ENCODE results near the gene VPS18.
A peak's percentile ranks its signal among the peaks of the same experiment; 100 is the strongest.
"Not testable (repeated sequence)": the region's sequence is repeated elsewhere in the genome, so short reads cannot be mapped to it uniquely, and the experiment has no call there.

VPS18 gene

DNA sequence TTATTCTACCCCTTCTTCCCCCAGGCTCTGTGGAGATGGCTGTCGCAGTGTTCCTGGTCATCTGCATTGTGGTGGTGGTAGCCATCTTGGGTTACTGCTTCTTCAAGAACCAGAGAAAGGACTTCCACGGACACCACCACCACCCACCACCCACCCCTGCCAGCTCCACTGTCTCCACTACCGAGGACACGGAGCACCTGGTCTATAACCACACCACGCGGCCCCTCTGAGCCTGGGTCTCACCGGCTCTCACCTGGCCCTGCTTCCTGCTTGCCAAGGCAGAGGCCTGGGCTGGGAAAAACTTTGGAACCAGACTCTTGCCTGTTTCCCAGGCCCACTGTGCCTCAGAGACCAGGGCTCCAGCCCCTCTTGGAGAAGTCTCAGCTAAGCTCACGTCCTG, 37.5 kb upstream of the VPS18 start:
- no peak for DNase-seq (ENCODE audit: insufficient read length, low spot score)
- FAIRE-seq, result no peak
- TF ChIP-seq POLR2A (IDR thresholded peaks at IDR 0.05; ENCODE audit: low read depth, low read length), result no peak

DNA sequence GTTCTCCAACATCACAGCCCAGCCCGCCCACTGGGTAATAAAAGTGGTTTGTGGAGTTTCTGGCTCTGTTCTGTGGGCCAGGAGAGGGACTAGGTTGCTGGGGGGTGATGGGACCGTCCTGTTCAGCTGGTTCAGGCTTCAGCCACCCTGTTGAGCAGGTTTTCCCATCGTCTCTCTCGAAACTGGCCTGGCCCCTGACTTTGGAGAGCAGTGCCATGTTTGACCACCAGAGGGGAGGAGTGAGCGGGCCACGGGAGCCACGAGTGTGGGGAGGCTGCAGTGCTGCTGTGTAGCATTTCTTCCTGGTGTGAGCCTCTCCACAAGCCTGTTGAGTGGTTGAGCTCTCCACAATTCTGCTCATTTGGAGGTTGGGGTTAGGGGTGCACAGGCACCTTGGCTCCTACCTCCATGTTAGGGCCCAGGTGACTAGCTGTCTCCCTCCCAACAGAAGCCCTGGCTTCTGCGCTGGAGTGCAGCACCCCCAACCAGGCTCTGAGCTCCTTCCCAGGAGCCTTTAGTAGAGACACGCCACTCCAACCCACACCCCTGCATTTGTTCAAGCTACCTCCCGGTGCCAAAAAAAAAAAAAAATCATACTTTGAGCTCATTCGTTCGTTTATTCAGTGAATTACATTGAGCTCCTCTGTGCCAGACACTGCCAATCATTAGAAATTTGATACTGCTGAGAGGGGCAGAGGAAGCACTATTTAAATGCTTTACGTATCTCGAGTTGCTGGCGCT, 36.5 kb upstream of the VPS18 start:
- peak; percentile 89 for DNase-seq (ENCODE audit: insufficient read length, low spot score)
- no peak for TF ChIP-seq POLR2A (IDR thresholded peaks at IDR 0.05; ENCODE audit: low read depth, low read length)
- FAIRE-seq, result peak; percentile 72

DNA sequence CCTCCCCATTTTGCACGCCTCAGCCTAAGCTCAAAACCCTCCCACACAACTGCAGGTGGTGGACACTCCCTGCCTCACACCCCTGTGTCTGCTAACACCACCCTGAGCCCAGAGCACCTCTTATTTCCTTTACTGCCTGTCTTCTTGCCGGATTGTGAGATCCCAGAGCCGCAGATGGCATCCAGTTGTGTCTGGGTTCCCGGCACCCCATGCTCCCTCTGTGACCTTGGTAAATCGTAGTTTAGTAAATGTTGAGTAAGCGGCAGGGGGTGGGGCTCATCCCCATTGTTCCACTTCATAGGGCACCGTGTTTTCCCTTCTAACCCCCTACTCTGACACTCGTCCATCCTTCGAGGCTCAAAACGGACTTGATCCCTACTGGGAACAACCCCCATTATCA, 35.5 kb upstream of the VPS18 start:
- no peak for TF ChIP-seq POLR2A (IDR thresholded peaks at IDR 0.05; ENCODE audit: low read depth, low read length)
- DNase-seq (ENCODE audit: insufficient read length, low spot score) (no peak), FAIRE-seq (no peak)

DNA sequence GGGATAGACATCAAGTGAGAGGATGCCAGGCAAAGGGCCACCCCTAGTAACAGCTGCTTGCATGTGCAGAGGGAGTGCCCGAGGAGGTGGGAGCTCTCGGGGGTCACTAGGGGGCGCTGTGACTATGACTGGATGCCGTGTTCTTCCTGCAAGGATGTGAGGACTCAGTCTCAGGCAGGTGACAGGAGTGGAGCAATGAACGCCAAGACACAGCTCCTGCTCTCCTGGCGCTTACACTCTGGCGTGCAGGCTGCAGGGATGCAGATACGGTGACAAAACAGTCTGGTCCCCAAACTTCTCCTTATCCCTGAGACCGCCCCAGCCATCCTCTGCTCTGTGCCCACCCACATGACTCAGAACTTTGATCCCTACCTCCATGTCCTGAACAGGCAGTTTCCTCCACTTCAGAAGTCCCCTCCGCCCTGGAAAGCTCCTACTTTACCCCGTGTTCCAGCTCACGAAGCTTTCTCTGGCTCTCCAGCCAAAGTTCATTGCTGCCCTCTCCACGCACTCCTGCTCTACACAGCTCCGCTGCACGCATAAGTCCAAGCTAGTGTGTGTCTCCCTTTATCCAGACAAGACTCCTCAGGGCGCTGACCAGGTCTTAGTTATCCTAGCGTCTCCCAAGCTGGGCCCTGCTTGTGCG, 34.9 kb upstream of the VPS18 start:
- DNase-seq (ENCODE audit: insufficient read length, low spot score) (peak; percentile 85), FAIRE-seq (peak; percentile 43)
- no peak for TF ChIP-seq POLR2A (IDR thresholded peaks at IDR 0.05; ENCODE audit: low read depth, low read length)

DNA sequence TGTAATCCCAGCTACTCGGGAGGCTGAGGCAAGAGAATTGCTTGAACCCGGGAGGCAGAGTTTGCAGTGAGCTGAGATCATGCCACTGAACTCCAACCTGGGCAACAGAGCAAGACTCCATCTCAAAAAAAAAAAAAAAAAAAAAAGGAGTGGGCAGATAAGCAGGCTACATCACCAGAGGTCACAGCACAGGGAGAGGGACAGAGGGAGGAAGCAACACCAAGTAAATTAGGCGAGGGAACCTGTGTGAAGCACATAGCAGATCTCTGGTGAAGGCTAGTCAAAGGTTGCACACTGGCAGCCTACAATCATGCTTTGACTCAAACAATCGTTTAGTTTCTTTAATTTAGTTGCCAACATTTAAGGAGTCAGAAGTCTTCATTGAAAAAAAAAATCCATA, 33.1 kb upstream of the VPS18 start:
- not testable (repeated sequence) for DNase-seq (ENCODE audit: insufficient read length, low spot score)

DNA sequence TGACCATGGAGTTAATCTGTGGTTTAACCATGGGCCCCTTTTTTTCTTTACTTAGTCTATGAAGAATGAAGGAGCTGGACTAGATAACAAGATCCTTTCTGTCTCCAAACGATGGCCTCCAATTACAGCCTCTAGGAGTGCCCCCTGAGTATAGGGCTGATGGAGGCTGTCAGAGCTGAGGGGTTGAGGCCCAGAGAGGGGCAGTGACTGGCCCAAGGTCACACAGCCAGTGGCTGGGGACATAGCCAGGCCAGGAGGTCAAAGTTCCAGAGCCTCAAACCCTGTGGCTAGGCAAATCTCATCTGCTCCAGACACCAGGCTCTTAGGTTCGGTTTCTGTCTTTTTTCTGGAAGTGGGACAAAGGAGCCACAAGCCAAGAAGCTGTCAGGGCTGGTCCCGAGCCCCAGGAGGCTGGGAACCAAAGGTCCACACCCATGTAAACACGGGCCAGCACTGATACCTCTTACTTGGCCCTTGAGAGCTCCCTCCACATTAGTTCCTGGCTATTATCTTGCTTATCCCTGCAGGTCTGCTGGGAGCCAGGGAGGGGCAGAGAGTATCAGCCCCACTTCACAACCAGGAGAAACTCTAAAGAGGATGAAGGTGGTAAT, 30.5 kb upstream of the VPS18 start:
- no peak for FAIRE-seq
- TF ChIP-seq POLR2A (IDR thresholded peaks at IDR 0.05; ENCODE audit: low read depth, low read length), result no peak
- no peak for DNase-seq (ENCODE audit: insufficient read length, low spot score)

More for the DNA sequence above, 33.1 kb upstream of the VPS18 start:
- FAIRE-seq, result not testable (repeated sequence)

DNA sequence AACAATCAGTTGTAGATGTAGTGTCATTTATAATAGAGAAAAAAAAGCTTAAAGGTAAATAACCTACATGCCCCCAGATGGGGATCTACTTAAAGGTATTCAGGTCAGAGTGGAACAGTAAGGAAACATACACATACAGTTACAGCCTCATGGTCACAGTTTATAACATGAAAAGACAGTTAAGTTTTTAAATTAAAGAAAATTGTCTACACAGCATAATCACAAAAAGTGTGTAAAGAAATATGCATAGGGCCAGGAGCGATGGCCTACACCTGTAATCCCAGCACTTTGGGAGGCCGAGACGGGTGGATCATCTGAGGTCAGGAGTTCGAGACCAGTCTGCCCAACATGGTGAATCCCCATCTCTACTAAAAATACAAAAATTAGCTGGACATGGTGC, 27.1 kb upstream of the VPS18 start:
- DNase-seq (ENCODE audit: insufficient read length, low spot score) (no peak), FAIRE-seq (no peak)
- no peak for TF ChIP-seq POLR2A (IDR thresholded peaks at IDR 0.05; ENCODE audit: low read depth, low read length)

DNA sequence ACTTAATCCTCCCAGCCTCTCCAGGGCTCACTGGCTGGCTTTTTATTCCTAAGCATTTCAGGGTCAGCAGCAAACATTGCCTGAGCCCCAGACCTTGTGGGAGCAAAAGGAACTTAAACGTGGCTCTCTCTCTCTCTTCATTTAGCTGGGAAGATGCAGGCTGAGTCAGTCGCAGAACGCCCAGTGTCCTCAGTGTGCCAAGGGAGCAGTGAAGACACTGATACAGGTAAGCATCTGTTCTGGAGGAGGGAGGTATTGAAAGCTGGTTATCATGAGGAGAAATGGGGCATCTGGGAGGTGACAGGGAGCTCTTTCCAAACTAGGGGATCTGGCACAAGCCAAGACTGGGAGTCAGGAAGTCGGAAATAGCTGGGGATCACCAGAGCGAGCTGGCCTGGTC, 24.6 kb upstream of the VPS18 start:
- no peak for TF ChIP-seq POLR2A (IDR thresholded peaks at IDR 0.05; ENCODE audit: low read depth, low read length)
- FAIRE-seq, result no peak
- no peak for DNase-seq (ENCODE audit: insufficient read length, low spot score)

DNA sequence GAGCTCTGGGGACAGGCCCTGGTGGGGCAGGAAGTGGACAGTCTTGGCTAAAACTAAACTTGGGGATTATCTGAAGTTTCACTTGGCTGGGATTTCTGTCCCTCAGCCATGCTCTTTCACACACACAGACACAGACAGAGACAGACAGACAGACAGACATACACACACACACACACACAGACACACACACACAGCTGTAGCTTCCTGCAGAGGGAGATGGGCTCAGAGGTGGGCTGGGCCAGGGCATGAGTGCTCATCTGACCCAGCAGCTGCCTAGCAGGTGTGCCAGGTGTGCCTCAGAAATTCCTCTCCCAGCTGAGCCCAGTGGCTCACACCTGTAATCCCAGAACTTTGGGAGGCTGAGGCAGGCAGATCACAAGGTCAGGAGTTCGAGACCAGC, 23.5 kb upstream of the VPS18 start:
- TF ChIP-seq POLR2A (IDR thresholded peaks at IDR 0.05; ENCODE audit: low read depth, low read length), result no peak
- DNase-seq (ENCODE audit: insufficient read length, low spot score) (no peak), FAIRE-seq (no peak)

DNA sequence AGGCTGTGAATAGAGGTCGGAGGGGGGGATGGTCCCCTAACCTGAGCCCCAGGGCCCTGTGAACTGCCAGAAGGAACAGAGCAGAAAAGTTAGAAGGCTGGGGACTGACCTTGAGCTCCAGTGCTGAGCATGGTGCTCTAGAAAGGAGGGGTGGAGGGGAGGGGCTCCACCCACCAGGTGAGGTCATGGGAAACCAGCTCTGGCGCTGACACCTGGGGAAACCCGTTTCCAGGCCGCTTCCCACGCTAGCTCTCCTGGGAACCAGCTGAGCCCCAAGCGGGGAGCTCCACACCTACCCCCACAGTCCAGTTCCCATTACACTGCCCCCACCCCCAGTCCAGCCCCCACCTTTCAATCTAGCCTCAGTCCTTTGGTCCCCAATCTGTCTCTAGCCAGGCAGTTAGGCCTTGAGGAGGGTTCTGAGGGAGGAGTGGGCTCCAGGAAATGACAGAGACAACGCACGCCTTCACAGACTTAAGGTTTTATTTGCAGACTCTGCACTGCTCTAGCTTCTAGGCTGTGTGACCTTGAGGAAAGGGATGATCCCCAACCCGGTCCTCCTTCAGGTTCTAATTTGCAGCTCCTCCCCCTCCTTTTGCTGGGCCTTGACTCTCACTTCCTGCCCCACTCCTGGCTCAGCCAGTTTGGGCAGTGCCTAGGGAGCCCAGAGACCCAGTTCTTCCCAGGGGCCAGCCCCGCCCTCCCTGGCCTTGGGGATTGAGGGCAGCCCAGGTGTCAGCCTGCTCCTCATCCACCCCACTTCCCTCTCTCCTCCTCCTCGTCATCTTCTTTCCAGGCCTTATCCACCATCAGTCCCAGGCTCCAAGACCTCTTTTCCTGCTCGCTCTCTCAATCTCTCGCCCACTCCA, 22.3 kb upstream of the VPS18 start:
- no peak for FAIRE-seq
- no peak for DNase-seq (ENCODE audit: insufficient read length, low spot score)

DNA sequence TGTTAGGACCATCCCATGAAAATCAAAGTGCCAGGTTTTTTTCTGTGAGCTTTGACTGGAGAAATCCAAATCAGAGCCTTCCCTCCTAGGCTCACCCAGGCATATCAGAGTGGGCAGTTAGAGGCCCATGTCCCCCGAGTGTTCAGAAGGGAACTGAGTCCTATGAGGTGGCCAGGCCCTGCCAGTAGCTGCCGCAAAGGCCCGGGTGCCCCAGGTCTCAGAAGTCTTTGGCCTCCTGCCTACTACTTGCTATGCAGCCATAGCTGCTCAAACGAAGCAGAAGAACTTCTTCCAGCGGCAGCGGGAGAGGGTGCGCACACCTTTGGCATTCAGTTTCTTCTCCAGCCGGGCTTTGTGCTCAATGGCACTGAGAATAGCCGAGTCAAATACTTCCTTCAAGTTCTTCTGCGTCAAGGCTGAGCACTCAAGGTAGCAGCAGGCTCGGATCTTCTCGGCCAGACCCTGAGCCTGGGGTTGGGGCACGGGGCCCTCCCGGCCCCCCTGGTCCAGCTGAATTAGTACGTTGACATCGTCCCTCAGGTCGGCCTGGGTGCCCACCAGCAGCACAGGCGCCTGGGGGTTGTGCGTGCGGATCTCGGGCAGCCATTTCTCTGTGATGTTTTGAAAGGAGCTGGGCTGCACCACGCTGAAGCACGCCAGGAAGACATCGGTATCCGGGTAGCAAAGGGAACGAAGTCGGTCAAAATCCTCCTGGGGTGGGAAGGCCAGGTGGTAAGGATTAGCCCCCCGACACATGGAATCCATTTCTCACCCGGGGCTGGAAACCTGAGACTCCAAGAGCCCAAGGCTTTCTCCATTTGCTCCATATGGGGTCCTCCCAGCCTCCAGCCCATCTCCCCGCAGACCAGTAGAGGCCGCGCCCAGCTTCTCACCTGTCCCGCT, 21.2 kb upstream of the VPS18 start:
- TF ChIP-seq POLR2A (IDR thresholded peaks at IDR 0.05; ENCODE audit: low read depth, low read length), result no peak
- FAIRE-seq, result no peak
- no peak for DNase-seq (ENCODE audit: insufficient read length, low spot score)

More for the DNA sequence above, 22.3 kb upstream of the VPS18 start:
- no peak for TF ChIP-seq POLR2A (IDR thresholded peaks at IDR 0.05; ENCODE audit: low read depth, low read length)

DNA sequence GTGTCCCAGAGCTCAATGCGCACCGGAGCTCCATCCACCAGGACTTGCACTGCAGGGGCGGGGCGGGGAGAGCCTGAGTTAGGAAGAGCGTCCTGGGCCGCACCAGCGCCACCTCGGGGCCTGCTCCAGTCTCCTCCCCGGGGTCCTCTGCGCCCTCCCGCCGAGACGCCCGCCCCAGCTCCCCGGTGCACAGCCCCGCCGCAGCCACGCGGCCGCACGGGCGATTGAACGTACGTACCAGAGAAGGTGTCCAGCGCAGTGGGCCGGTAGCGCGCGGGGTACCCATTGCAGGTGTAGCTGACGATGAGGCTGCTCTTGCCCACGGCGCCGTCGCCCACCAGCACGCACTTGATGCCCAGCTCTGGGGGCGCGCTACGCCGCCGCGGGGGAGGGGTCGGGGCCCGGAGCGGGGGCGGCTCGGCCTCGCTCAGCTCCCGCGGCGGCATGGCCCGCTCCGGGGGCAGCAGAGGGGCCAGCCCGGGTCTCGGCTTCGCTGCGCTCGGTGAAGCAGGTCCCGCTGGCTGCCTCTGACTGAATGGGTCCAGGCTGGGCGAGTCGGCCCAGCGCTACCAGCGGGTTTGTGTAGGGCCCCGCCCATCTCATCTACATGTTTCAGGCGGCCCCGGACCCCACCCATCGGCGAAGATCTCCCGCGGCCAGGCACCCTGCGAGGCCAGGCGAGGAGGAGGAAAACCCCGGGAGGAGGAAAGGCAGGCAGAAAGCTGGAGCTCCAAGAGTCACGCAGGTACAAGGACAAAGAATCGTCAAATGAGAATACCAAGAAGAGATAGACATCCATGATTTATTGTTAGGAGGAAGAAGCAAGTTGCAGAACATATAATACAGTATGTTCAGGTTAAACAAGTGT, 20.3 kb upstream of the VPS18 start, which contains the start of gene RHOV:
TSS of gene RHOV (minus strand) at position 541 of the 868 bp plus-strand sequence. CDS start at position 446, 95 bp downstream.
- peak; percentile 30; the same call in 1 of the 2 replicates for TF ChIP-seq POLR2A (IDR thresholded peaks at IDR 0.05; ENCODE audit: low read depth, low read length)
- DNase-seq (ENCODE audit: insufficient read length, low spot score), result peak; percentile 73
- no peak for FAIRE-seq

Measured in H54 (cell line).